DMS53 treated with DMSO at 0.1 percent for 48 hours (cell line): ENCODE results near the gene TFCP2.
A peak's percentile ranks its signal among the peaks of the same experiment; 100 is the strongest.
"Not testable (repeated sequence)": the region's sequence is repeated elsewhere in the genome, so short reads cannot be mapped to it uniquely, and the experiment has no call there.

Experiments used
- DNase-seq: peaks from one replicate; lab custom pipeline; 2025; ENCODE audit not compliant: unreplicated experiment; lab: John Stamatoyannopoulos, UW

TFCP2 gene

DNA sequence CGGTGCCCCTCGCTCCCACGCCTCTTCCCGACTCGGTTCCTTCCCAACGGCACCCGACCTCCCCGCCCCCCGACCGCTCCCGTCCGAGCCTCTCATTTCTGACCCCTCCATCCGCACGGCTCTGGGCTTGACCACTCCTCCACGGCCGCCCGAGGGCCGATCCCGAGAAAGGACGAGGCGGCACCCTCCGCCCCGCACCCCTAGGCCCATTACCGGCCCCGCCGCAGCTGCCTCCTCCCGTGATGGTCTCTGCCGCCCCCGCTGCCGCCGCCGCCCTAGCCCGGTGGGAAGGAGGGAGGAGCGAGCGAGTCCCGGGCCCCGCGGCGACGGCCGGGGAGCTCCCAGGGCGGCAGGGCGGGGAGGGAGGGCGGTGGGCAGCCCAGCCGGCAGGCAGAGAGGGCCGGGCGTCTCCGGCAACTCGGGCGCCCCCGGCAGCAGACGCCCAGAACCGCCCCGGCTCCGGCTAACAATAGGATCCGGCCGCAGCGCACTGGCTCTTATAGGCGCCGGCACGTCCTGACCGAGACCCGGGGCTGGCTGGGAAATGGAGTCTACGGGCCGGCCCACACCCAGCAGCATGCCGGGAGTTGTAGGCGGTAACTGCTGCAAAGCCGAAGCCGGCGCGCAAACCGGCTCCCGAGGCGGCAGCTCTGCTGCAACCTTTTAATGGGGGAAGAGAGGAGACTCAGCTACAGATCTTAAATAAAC, 89.7 kb downstream of the TFCP2 start, which contains the start of gene CSRNP2:
TSS of gene CSRNP2 (minus strand) at position 471 of the 708 bp plus-strand sequence. CDS start 7,035 bp downstream, outside the sequence.
- peak; percentile 93 for DNase-seq

DNA sequence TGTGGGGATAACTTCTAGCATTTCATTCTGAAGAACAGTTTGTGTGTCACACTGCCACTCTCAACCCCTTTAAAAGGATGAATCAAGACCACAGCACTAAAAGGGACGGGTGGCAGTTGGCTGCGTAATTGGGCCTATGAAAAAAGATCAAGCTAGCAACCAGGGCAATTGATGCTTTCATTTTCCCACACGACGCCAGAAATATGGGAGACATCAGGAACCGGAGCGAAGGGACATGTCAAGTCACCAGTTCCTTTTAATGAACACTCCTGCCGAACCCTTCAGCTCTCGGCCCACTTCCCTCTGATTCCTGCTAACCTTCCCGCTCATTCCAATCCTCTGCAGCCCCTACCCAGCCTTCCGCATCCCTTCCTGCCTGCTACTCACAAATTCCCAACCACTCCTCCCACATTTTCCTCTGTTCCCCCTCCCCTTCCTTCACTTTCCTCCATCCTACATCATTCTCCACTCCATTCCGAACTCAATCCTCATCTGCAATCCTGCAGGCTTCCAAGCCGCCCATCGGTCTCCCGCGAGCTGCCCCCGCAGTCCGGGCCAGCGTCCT, 90.3 kb downstream of the TFCP2 start:
- no peak for DNase-seq

DNA sequence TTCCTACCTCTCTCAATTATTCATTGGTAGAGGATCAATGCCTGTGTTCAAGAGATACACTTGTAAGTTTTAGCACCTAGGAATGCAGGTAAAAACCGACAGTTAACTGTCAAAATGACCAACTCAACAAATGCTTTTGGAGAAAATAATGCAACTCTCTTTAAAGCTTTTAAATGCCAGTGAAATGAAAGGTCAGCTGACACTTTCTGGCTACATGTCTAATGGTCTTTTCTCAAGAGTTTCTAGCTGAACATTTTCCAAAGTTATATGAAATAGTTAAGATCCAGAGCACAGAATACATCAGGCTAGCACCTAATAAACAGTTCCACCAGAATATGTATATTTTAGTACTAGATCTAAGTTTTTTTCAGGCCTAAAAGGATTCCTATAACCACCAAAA, 91.5 kb downstream of the TFCP2 start:
- DNase-seq, result no peak

DNA sequence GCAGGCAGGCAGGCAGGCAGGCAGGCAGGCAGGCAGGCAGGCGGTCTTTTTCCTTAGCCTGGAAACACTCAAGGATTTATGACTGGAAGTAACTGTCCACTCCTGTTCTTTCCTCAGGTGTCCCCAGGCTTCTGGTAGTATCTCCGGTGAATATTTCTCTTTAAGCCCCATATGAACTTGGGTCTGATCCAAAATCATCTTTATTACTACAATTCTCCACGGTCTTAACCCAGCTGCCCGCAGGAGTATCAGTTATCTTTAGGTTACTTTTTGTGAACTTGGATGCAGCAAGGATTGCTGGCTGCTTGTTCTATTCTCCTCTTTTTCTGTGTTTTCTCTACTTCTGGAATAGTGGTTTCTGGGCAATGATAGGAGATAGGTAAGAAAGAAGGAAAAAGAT, 92.8 kb downstream of the TFCP2 start:
- no peak for DNase-seq

DNA sequence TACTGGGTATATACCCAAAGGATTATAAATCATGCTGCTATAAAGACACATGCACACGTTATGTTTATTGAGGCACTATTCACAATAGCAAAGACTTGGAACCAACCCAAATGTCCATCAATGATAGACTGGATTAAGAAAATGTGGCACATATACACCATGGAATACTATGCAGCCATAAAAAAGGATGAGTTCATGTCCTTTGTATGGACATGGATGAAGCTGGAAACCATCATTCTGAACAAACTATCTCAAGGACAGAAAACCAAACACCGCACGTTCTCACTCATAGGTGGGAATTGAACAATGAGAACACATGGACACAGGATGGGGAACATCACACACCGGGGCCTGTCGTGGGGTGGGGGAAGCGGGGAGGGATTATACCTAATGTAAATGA, 94.1 kb downstream of the TFCP2 start:
- not testable (repeated sequence) for DNase-seq

DNA sequence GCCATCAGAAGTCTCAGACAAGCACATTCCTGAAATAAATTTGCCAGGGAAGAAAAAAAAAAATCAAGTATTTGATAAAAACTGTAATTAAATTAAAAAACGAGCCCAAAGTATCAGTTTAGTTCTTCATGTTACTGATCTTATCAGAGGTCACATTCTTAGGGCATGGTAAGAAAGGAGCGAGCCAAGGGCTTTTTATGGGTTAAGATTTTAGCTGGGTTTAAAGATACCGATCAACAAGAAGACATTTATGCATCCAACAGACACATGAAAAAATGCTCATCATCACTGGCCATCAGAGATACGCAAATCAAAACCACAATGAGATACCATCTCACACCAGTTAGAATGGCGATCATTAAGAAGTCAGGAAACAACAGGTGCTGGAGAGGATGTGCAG, 94.6 kb downstream of the TFCP2 start:
- DNase-seq, result not testable (repeated sequence)

DNA sequence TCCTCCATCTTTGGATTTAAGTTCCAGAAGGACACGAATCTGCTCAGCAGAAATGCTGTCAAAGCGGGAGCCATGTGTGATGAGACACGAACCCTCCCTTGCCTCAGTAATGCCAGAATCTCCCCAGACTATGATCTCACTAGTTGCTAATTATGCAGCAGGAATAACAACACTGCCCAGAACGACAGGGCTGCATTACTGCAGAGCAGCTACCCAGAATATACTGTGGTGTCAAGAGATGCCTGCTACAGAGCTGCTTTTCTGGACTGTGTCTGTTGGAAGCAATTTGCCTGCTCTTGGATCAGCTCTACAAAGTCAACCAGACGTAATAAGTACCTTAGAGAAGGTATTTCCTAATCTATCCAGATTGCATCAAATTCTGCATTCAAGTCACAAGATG, 95.0 kb downstream of the TFCP2 start:
- no peak for DNase-seq

DNA sequence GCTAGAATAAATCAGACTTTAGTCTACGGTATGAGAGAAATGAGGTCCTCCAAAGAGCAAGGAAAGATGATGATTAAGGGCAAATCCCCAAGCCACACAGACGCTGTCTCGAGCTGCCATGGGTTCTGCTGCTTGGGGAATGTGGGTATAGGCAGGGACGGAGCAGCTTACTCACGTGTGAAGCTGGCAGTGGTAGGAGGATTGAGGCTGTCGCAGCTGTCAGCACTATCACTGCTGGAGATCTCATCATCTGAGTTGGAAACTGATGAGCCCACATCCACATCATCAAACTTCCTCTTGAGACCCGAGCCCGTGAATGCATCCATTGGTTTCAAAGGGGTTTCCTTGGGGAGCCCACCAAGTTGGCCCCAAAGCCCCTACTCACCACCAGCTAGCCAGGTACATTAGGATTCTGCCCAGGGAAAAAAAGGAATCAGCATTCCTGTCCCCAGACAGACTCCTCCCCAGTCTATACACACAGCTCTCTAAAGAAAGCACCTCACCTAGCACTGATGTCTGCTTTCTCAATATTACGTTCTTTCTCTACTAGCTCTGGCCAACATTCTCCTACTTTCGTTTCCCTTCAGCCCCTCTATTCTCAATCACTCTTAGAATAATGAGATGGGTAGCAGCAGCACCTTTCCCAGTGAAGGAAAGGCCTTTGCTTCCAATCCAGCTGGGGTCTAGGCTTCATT, 96.6 kb downstream of the TFCP2 start:
- no peak for DNase-seq

DNA sequence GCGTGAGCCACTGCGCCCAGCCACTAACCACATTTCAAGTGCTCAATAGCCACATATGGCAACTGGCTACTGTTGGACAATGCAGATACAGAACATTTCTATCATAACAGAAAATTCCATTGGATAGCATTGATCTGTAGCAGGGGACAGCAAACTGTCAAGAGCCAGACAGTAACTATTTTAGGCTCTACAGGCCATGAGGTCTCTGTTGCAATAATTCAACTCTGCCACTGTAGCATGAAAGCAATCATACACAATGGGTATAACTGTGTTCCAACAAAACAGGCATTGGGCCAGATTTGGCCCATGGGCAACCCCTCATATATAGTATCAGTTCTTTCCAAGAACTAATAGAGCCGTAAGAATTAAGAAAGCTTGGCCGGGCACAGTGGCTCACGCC, 97.5 kb downstream of the TFCP2 start:
- DNase-seq, result no peak

DNA sequence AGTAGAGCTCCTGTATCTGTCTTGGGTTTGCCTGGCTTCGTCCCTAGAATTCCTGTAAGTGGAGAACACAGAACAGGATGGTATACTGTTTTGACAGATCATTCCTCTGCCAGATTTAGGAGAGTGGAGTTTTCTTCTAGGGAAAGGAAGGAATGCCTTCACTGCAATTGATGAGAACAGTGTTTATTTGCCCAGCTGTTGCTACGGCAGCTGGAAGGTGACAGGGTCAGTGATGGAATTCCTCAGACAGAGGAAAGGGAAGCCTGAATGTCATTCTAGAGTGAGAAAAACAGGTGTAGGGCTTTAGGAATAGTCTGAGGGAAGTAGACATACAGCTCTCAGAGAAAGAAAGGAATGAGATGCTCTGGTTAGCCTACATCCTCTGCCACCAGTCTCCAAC, 101.3 kb downstream of the TFCP2 start:
- DNase-seq, result no peak

DNA sequence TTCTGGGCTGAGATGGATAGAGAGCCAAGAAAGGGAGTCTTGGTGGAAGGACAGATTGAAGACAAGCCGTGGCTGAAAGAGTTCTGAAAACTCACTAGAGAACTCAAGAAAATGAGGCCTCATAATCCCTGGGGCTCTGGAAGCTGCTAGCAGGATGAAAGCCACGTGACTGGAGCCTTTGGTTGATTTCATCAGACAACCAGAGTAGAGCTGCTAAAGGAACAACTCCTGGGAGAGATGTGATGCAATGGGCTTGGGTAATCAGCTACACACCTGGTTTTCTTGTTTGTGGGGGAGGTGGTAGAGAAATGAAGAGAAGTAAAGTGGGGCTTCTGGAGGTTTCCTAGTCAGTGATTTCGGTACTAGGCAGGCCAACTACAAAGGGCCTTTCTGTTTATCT, 102.9 kb downstream of the TFCP2 start:
- DNase-seq, result no peak

DNA sequence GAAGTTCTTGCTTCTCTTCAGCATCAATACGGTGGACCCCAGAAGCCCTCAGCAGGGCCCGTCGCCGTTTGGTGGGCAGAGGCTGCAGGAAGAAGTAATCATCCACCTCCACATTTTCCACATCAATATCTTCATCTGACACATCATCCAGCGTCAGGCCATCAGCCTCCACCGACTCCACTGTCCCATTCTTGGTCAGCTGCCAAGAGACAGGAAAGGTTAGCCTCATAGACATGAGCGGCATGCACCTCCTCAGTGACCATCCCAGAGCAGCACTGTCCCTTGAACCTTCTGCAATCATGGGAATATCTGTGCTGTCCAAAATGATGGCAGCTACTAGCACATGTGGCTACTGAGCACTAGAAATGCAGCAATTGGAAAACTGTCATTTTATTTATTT, 105.2 kb downstream of the TFCP2 start:
- no peak for DNase-seq

DNA sequence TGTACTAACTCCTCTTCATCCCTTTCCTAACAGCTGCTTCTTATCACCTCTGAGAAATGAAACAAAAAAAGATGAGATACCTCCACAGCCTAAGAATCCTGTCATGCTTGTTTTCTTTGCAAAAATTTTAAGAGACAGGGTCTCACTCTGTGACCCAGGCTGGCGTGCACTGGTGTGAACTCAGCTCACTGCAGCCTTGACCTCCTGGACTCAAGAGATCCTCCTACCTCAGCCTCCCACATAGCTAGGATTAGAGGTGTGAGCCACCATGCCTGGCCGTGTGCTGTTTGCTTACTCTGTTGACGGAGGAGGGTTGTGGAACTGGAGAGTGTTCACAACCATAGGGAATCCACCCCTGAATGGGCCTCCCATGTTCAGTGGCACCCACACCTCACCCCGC, 105.7 kb downstream of the TFCP2 start:
- no peak for DNase-seq

DNA sequence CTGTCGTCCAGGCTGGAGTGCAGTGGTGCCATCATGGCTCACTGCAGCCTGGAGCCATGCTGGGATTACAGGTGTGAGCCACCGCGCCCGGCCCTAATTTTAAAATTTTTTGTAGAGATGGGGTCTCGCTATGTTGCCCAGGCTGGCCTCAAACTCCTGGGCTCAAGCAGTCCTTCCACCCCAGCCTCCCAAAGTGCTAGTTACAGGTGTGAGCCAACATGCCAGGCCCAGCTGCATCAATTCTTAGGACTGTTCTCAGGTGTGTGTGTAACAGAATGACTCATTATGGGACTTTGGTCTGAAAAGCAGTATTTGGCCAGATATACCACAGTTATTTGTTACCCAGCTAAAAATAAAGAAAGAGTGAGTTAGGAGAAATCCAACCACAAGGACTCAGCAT, 107.4 kb downstream of the TFCP2 start:
- DNase-seq, result no peak

DNA sequence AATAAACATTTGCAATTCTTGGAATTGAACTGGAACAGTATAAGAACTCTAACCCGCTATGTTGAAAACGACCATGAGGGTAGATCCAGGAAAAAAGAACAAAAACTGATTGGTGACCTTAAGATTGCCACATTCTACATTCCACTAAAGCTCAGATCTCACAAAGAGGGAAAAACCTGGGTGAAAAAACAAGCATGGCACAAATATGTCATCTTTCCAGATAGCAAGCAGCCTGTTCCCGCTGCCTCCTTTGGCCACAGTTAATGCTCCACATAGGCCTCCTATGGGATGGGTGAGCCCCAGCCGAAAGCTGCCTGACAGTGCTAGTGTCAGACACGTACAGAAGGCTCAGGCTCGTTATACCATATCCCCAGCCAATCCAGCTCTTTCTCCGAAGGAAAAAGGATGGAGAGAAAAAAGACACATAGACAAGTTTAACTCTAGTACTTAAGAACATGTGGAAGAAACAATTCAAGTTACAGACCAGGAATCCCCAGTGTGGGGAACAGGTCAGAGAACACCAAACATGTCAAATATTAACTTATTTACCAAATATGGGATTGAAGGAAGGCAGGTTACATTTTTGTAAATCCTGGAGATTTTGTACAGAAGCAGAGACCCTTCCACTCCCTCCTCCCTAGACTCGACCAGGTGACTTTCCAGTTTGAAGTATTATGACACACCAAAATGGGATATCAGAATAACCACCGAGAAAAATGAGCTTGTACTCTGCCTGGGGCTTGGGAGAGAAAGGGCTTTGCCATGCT, 110.1 kb downstream of the TFCP2 start:
- no peak for DNase-seq

DNA sequence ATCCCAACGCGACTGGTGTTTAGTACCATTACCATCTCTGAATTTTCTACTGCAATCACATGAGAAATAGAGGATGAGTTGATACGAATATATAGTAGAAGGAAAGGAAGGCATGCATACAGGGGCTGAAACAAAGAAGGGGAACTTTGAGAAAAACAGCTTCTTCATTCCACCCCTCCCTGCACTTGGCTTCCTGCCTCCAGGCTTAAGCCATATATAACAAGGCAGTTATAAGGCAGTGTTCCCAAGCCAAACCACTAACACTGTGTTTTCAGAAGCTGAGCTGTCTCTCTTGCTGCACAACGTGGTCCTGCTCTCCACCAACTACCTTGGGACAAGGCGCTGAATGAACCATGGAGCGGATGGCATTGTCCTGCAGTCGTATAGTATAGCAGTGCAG, 113.8 kb downstream of the TFCP2 start:
- DNase-seq, result no peak

DNA sequence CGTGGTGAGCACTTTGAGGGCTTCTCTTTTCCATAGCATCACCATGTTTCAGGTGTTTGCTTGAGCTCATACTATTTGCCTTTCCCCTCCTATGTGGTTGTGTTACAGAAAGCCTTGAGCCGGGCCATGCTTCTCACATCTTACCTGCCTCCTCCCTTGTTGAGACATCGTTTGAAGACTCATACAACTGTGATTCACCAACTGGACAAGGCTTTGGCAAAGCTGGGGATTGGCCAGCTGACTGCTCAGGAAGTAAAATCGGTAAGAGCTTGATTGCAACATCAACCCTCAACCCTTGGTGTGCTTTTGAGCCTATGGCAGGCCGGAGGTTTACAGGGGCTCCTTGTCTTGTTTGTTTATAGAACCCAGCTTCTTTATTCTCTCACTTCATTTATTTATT, 116.7 kb downstream of the TFCP2 start:
- no peak for DNase-seq

DNA sequence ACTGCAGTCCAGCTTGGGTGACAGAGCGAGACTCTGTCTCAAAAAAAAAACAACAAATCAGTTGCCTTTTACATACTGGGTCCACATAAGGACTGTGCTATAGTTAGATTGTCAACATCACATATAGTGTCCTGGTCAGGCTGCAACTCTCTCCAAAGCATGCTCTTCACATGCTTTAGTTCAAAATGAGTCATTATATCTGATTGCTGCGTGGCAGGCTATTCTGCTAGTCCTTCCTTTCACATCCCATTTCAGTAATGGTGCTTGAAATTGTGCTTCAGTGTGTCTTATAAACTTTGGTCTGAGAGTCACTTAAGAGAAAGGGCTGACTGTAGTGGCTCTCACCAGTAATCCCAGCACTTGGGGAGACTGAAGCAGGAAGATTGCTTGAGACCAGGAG, 117.9 kb downstream of the TFCP2 start:
- no peak for DNase-seq

DNA sequence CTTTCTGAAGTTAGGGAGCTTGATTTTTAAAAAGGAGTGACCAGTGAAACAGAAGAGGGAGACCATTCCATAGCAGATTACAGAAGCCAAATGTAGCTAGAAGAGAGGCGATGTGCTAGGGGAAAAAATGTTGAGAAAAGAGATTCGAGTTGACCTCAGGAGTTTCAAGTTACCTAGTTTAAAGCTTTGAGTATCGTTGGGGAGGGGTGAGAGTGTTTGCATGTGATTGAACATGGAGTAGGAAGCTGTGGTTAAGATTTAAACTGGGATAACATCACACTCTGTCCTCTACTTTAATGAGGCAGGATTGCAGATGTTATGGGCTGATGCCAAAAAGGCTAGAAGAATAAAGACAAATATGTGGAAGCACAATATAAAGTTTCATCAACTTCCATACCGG, 121.1 kb downstream of the TFCP2 start:
- no peak for DNase-seq

DNA sequence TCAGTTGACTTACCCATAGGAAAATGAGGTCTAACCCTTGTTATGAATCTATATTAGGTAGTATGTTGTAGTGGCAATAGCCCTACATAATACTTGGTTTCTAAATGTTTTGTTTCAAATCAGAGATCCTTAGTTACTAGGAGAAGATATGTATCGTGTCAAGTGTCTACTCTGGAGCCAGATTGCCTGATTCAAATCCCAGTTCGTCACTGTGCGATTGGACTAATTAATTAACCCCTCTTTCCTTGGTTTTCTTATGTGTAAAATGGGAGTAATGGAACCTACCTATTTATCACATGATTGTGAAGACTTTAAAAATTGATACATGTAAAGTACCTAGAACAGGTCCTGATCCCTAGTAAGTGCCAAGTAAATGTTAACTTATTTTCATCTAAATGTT, 123.4 kb downstream of the TFCP2 start:
- DNase-seq, result no peak

DNA sequence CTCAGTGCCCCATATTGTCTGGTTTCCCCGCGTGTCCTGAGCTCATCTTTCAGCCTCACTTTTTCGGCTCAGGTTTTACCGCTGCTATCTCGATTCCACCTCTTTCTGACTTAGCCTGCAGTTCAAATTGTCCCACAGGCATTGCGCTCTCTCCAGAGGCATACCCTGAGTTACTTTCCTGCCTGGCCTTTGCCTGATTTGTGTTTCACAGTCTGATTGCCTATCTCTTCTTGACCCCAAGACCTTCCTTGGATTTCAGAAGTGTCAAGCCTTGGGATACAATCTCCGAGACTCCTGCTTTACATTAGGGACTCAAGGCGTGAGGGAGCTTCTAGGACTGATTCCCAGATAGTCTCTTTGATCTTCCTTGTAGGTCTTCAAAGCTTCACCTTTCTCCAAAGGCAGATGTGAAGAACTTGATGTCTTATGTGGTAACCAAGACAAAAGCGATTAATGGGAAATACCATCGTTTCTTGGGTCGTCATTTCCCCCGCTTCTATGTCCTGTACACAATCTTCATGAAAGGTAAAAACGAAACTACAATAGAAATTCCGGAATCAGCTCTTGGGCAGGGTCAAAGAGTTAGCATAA, 124.2 kb downstream of the TFCP2 start:
- DNase-seq, result peak; percentile 24
